ENCODE measurements around the gene AVL9.

DNA sequence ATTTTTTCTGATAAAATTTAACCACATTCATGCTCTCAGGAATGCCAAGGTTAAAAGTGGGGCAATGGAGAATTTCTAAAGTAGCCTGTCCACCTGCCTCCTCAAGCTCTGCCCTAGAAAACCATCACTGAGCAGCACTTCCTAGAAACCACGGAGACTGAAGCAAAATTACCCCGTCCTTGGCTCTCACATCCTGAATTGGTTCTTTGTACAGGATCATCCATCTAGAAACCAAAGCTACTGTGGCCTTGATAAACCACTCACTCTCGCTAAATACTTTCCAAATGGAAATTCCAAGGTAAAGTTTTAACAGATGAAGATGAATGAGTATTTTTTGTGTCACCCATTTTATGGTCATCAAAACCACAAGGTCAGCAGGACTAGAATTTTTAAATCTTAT is 96.6 kb downstream of the AVL9 start:
- TF ChIP-seq KDM1A (IDR thresholded peaks at IDR 0.05) (no peak), CTCF (IDR thresholded peaks at IDR 0.05 in 2 of 3, conservative IDR thresholded peaks at IDR 0.05 in 1 of 3; ENCODE audit: insufficient read depth in 2 of 3, low read depth in 1 of 3, low read length in 3 of 3) (no peak), GABPA (tag; conservative IDR thresholded peaks at IDR 0.05; ENCODE audit: low read depth) (no peak), SNAPC5 (CRISPR knock-in tag; IDR thresholded peaks at IDR 0.05) (no peak), LEF1 (IDR thresholded peaks at IDR 0.05) (no peak)

Measured in K562 (cell line).